ENCODE results near the gene MAT1A. TPM values are rescaled to one million over a fixed set of nuclear protein-coding genes. Genes with fewer than 3 reads are reported as not detected.
"Not testable (repeated sequence)": the region's sequence is repeated elsewhere in the genome, so short reads cannot be mapped to it uniquely, and the experiment has no call there.

The MAT1A gene
- total RNA-seq, 4 donors from 2014 or later, result not detected

GRCh38 chr10:80253266-80253962 lies 36.0 kb downstream of the MAT1A start:
- TF ChIP-seq CTCF (IDR thresholded peaks at IDR 0.05), result no peak
- ATAC-seq (ENCODE audit: low FRiP score) (no peak), DNase-seq (ENCODE audit: low spot score) (no peak)

DNA sequence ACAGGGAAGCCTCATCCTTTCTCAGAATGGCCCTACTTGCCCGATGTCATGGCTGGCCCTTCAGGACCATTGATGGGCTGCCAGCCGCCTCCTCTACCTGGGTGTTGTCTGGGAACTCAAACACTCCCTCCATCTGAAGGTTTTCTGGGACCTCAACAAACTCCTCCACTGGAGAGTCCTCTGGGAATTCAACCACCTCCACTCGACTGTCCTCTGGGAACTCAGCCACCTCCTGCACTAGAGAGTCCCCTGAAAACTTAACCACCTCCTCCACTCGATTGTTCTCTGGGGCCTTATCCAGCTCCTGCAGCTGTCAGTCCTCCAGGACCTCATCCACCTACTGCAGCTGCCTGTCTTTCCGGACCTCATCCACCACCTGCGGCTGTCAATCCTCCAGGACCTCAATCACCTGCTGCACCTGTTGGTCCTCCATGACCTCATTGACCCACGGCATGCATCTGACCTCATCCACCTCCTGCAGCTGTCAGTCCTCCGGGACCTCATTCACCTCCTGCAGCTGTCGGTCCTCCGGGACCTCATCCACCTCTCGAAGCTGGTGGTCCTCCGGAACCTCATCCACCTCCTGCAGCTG lies 37.1 kb downstream of the MAT1A start:
- DNase-seq (ENCODE audit: low spot score) (no peak), ATAC-seq (ENCODE audit: low FRiP score) (no peak)
- TF ChIP-seq CTCF (IDR thresholded peaks at IDR 0.05), result no peak

- ATAC-seq (ENCODE audit: low FRiP score); DNase-seq (ENCODE audit: low spot score): not testable (repeated sequence)
These were observed 37.7 kb downstream of the MAT1A start for GRCh38 chr10:80251703-80252280.

DNA sequence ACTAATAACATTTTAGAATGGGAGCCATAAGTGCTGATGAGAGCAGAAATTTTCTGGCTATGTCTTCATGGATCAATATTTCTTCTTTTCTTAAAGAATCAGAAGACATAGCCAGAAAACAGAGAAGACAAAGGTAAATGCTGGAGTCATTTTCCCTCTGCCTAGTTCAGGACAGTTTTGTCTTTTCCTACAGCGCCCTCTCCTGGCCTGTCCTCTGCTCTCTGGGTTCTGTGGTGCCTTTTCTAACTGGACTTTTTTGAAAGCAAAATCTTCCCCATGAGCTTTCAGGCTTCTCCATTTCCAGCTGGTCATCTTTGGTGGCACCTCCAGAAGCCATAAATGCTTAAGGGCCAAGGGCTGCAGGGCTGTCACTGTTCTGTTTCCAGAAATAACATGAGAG lies 39.1 kb downstream of the MAT1A start:
- not testable (repeated sequence) for ATAC-seq (ENCODE audit: low FRiP score); DNase-seq (ENCODE audit: low spot score)

DNA sequence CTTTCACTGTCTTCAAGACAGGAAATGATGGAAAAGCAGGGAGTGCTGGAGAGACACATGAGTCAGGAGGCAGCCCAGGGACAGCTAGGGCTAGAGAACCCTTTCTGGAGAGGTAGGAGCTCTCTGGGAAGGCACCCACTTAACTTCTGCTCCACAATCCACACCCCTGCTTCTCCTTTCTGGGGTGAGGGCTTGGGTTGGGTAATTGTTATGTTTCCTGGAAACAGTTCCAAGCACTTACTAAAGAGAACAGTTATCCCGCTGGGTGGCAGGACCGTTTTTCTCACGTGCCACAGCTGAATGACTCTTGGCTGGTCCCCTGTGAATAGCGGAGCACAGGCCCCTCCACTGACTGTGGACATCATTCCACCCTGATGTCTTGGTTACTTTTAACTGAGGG lies 39.6 kb downstream of the MAT1A start:
- not testable (repeated sequence) for ATAC-seq (ENCODE audit: low FRiP score); DNase-seq (ENCODE audit: low spot score)

- ATAC-seq (ENCODE audit: low FRiP score); DNase-seq (ENCODE audit: low spot score): not testable (repeated sequence)
These were observed 41.8 kb downstream of the MAT1A start for GRCh38 chr10:80247611-80248010.

DNA sequence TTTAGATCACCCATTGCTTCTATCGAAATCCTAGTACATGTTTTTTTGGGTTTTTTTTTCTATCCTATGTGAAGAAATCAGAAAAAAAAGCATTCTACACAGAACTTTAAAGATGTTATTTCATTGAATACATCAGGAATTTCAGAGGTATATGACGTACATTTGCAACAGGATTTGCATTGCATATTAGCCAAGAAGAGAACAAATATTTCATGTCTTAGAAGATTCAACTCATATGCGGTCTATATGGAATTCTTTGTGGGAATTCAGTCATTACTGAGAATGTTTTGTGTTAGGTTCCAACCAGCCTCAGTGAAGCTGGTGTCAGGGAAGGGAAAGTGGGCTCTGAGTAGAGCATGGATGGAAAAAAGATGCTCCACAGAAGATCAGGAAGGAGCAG lies 45.1 kb downstream of the MAT1A start:
- DNase-seq (ENCODE audit: low spot score); ATAC-seq (ENCODE audit: low FRiP score): not testable (repeated sequence)

GRCh38 chr10:80242341-80242740 lies 47.1 kb downstream of the MAT1A start:
- not testable (repeated sequence) for ATAC-seq (ENCODE audit: low FRiP score)

DNA sequence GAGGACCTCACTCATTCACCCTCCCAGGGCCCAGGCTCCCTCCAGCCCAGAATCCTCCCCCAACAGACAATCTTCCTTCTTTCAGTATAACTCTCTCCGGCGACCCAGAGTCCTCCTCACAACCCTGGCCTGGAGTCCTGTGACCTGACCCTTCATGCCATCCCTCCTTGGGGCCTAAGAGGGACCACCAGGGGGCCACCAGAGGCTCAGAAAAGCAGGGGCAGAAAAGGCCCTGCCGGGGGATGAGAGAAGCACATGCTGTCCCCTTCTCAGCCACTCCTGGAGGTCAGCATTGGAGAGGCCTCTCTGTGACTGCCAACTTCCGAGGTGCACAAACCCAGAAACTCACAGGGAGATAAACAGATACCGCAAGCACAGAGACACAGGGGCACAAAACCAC lies 53.0 kb downstream of the MAT1A start:
- DNase-seq (ENCODE audit: low spot score); ATAC-seq (ENCODE audit: low FRiP score): not testable (repeated sequence)

More at GRCh38 chr10:80242341-80242740, 47.1 kb downstream of the MAT1A start:
- not testable (repeated sequence) for DNase-seq (ENCODE audit: low spot score)

GRCh38 chr10:80234331-80235235 lies 54.9 kb downstream of the MAT1A start:
- ATAC-seq (ENCODE audit: low FRiP score); DNase-seq (ENCODE audit: low spot score): not testable (repeated sequence)

DNA sequence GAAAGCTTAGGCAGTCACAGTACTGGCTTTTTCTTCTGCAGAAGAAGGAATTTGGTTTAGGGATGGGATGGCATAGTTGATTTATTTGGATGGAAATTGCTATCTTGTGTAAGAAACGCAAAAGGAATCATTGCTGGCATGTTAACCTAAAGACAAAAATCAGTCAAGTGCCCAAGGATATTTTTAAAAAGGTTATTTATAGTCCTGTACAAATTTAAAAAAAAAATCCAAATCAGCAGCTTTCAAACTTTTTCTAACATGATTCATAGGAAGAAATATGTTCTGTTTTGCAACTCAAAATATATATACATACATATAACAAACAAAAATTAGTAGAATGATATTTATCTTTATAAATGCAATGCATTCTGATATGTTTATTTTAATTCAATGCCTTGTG lies 55.6 kb downstream of the MAT1A start:
- DNase-seq (ENCODE audit: low spot score); ATAC-seq (ENCODE audit: low FRiP score): not testable (repeated sequence)

DNA sequence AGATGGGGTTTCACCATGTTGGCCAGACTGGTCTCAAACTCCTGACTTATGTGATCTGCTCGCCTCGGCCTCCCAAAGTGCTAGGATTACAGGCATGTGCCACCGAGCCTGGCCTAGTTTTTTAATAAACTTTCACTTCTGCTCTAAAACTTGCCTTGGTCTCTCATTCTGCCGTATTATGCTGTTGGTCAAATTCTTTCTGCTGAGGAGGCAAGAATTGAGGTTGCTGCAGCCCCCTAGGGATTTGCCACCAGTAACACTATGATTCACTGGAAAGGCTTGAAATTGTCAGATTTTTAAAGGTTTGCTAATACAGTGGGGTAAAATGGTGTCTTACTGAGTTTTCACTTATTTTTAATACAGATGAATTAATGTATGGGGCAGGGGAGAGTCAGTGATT lies 62.7 kb downstream of the MAT1A start:
- not testable (repeated sequence) for DNase-seq (ENCODE audit: low spot score); ATAC-seq (ENCODE audit: low FRiP score)

GRCh38 chr10:80223031-80223419 lies 66.4 kb downstream of the MAT1A start:
- ATAC-seq (ENCODE audit: low FRiP score); DNase-seq (ENCODE audit: low spot score): not testable (repeated sequence)
